NCI-H1105 treated with DMSO at 0.1 percent for 48 hours (cell line): ENCODE data around the gene DUSP28.

Source experiments
- DNase-seq: peaks from one replicate; lab custom pipeline; 2025; lab: John Stamatoyannopoulos, UW

Gene DUSP28

DNA sequence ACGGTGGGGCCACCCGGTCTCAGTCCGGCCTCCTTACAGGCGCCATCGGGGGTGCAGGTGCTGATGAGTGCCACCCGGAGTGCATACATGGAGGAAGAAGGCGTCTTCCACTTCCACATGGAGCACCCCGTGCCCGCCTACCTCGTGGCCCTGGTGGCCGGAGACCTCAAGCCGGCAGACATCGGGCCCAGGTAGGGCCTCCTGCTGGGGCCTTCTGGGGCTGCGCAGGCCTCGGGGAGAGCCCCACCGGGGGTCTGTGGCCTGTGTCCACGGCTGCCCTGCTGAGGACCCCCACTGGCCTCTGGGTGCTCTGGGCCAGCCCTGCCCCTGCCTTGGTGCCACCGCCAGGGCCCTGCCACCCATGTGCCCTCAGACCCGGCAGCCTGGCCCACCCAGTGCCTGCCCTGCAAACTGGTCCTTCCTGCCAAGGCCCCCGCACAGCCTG lies 12.9 kb downstream of the DUSP28 start:
- no peak for DNase-seq

GRCh38 chr2:240573516-240574385 lies 13.6 kb downstream of the DUSP28 start:
- DNase-seq = no peak

DNA sequence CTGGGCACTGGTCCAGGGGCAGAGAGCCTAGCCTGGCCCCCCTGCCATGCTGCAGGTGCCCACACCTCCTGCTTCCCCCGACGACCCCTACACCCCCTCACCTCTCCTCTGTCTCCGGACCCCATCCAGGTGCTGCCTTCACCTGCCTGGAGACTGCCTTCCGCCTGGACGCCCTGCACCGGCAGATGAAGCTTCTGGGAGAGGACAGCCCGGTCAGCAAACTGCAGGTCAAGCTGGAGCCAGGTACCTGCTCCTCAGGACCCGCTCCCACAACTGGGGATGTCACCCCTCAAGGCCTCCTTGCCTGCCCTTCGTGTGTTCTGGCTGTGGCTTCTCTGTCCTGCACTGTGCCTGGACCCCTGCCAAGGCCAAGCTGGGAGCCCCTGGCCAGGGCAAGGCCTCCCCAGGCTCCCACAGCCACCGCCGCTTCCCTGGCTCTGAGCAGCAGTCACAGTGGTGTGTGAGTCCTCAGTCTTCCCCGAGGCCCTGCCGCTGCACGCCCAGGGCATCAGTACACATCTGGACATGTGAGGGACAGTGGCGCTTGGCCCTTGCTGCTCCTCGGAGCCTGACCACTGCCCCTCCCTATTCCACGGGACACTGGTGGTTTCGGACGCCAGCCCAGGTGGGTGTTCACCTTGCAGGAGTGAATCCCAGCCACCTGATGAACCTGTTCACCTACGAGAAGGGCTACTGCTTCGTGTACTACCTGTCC lies 14.4 kb downstream of the DUSP28 start:
- no peak for DNase-seq

DNA sequence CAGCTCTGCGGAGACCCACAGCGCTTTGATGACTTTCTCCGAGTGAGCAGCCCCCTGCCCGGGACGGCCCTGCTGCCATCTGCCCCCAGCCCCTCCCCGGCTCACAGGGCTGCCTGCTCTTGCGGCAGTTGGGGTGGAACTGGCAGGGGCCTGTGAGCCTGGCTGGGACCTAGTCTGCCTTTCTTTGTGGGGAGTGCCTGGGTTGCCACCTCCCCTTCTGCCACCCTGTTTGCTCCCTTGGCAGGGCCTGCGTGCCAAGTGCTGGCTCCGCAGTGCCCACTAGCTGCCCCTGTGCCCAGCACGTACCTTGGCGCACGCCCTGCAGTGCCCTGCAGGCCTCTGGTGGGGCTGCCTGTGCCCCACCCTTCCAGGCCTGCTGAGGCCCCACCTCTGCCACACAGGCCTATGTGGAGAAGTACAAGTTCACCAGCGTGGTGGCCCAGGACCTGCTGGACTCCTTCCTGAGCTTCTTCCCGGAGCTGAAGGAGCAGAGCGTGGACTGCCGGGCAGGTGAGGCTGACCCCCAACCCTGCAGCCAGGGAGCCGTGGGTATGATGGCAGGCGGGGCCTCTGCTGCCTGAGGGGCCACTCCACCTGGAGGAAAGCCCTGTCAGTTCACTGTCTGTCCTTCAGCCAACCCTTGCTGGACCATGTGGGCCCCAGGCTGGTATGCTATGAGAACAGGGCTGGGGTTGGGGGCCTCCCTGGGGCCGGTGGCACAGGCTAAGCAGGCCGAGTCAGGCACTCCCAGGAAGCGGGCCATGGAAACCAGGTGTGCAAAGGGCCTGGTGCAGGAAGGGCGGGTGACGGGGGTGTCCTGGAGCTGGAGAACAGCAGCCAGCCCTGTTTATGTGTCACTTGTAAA lies 15.2 kb downstream of the DUSP28 start:
- DNase-seq = no peak

GRCh38 chr2:240576036-240576435 lies 15.9 kb downstream of the DUSP28 start:
- no peak for DNase-seq

DNA sequence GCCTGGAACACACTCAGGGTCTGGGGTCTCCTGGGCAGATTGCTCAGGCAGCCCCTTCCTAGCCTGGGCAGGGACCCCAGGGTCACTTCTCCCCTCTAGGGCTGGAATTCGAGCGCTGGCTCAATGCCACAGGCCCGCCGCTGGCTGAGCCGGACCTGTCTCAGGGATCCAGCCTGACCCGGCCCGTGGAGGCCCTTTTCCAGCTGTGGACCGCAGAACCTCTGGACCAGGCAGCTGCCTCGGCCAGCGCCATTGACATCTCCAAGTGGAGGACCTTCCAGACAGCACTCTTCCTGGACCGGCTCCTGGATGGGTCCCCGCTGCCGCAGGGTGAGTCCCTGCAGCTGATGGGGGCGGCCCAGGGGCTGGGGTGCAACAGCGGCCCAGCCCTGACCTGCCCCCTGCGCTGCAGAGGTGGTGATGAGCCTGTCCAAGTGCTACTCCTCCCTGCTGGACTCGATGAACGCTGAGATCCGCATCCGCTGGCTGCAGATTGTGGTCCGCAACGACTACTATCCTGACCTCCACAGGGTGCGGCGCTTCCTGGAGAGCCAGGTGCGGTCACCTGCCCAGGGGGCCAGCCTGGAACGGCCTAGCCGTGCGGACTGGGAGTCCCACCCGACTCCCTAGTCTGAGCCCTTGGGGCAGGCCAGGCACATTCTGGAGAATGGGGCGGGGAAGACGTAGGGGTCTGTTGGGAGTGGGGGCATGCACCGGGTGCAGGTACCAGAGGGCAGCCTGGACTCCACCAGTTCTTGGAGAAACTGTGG lies 16.5 kb downstream of the DUSP28 start:
- DNase-seq = no peak

GRCh38 chr2:240577281-240578109 lies 17.3 kb downstream of the DUSP28 start:
- no peak for DNase-seq

DNA sequence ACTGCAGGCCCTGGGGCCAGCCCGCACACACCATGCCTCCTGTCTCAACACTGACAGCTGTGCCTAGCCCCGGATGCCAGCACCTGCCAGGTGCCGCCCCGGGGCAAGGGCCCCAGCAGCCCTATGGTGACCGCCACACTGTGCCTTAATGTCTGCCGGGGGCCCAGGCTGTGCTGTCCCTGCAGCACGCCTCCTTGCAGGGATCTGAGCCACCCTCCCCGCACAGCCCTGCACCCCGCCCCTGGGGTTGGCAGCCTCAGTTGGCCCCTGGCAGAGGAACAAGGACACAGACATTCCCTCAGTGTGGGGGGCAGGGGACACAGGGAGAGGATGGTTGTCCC lies 17.9 kb downstream of the DUSP28 start:
- DNase-seq = no peak

- no peak for DNase-seq
Observed at GRCh38 chr2:240578488-240578887, 18.3 kb downstream of the DUSP28 start.

DNA sequence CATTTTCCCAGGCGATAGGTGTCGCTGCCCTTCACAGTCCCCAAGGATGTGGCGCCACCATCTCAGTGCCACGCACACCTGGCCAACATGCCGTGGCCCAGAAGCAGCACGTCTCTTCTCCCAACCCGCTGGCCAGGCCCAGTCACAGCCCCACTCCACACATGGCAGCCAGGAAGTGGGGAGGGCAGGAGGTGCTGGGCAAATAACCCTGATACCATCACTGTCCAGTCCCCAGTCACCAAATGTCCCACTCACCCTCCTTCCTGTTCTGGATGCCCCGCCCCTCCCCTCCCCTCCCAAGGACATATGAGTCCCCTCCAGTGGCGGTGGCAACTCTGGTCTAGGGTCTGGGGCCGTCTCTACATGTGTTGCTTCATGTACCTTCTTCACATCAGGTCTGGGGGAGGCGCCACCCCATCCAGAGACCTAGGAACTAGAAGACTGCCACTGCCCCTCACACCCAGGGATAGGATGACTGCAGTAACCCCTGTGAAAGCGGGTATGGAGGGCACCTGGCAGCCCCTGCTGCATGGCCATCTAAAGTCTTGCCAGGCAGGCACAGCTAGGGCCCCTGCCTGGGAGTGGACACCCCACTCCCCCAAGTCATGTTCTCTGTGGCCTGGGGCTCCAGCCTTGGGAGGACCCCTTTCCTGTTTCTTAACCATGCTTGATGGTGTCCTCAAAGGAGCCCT lies 19.1 kb downstream of the DUSP28 start:
- DNase-seq = no peak

DNA sequence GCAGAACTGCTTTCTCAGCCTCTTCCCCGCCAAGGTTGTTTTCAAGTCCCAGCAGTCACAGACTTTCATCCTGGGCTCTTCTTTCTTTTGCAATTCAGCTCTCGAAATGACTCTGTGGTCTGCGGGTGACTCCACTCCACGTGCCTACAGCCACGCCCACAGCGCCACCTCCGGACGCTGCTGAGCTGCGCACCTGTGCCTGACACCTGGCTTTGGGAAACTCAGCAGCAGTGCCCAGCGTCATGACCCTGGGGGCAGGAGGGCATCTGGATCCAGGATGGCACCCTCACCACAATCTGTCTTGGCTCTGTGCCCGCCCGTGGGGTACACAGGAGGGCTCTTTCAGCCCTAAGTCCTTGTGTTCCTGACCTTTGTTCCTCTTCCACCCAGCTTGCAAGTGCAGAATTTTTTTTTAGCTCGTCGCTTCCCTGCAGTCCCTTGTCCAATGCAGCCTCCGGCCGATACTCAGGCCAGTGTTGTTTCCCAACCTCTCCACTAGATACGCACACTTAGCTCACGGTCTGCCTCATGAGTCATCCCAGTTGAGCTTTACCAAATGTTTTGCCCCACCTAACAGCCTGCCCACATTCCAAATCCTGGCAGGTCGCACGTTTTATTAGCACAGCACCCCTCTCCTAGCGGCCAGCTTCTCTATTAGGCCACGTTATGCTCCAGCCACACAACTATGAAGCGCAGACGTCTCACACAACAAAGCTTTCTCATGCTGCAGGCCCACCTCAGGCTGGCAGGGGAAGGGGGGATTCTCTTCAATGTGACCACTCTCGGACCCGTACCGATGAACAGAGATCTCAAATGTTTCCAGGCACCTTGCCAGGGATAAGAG lies 19.8 kb downstream of the DUSP28 start:
- no peak for DNase-seq

DNA sequence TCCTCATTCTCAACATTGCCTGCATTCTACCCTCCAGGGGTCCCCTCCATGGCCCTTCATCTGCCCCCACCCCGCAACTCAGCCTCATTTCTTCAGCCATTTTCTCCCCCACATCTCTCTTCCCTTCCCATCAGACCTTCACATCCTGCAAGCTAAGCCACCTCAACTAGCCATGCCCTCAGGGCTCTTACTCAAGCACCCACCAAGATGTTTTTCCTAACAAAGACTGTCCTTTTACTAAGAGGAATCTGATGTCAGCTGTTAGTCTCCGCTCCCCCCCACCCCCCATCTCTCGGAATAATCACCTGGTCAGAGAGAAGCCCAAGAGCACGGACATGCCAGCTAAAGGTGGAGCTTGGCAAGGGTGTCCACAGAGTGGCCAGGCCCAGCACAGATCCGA lies 21.7 kb downstream of the DUSP28 start:
- no peak for DNase-seq

DNA sequence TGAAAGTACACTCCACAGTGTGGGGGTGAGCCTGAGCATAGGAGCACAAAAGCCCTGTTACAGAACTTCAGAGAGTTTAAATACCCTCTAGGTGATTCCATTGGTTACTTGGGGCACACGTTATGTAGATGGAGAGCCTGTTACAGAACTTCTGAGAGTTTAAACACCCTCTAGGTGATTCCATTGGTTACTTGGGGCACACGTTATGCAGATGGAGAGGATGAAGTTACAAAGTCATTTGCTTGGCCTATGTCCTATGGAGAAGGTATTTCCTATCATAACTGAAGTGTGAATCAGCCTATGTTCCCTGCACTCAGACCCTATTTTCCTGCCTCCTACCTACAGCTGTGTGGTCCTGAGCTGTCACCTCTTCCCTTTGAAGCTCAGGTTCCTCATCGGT lies 22.6 kb downstream of the DUSP28 start:
- no peak for DNase-seq

- DNase-seq = no peak
Observed at GRCh38 chr2:240583774-240584173, 23.6 kb downstream of the DUSP28 start.

GRCh38 chr2:240584486-240585031 lies 24.4 kb downstream of the DUSP28 start:
- no peak for DNase-seq

DNA sequence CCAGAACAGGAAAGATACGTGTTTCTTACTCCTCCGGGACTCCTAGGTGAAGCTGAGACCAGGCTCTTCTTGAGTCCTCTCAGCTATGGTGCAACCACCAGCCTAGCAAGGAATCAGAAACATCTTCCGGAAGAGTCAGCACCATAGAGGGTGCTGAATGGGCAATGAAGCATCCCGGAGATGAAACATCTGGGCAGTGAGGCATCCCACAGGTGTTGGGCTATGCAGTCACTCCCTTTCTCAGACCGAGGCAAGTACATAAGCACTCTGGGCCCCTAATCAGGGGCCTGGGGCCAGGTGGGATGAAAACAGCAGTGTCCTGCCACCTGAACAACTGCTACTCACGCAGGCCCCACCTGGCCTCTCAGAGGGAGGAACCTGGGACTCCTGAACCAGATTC lies 24.9 kb downstream of the DUSP28 start:
- DNase-seq = no peak

DNA sequence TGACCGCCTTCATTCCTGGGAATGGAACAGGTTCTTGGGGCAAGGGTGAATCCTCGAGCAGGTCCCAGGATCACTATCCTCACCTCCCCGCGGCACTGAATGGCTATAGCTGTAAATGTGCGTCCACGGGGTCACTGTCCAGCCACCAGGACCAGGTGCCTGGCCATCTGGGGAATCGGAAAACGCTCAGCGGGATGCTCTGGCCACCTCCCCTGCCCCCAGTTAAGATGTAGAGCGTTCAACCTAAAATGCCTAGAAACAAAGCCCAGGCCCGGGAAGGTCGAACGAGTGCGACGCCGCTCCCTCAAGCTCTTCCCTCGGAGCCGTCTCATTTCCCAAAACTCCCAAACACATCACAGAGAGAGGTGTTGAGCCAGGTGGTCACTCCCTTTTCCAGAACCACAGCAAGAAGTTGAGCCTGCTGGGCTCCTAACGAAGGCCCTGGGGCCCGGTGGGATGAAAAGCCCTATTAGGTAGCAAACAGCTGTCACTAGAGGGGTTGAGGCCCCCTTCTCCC lies 25.6 kb downstream of the DUSP28 start:
- no peak for DNase-seq

GRCh38 chr2:240586198-240586918 lies 26.2 kb downstream of the DUSP28 start, which contains the start of gene CAPN10:
TSS of gene CAPN10 (plus strand) at chr2:240586734. CDS start at chr2:240586912, 178 bp downstream.
- peak; percentile 92 for DNase-seq
